Measurements from ENCODE around the gene LRPAP1. TPM values are rescaled to one million over a fixed set of nuclear protein-coding genes. Genes with fewer than 3 reads are reported as not detected.

The LRPAP1 gene
- total RNA-seq, 1 experiment from 2014 or later = 90.8 TPM

DNA sequence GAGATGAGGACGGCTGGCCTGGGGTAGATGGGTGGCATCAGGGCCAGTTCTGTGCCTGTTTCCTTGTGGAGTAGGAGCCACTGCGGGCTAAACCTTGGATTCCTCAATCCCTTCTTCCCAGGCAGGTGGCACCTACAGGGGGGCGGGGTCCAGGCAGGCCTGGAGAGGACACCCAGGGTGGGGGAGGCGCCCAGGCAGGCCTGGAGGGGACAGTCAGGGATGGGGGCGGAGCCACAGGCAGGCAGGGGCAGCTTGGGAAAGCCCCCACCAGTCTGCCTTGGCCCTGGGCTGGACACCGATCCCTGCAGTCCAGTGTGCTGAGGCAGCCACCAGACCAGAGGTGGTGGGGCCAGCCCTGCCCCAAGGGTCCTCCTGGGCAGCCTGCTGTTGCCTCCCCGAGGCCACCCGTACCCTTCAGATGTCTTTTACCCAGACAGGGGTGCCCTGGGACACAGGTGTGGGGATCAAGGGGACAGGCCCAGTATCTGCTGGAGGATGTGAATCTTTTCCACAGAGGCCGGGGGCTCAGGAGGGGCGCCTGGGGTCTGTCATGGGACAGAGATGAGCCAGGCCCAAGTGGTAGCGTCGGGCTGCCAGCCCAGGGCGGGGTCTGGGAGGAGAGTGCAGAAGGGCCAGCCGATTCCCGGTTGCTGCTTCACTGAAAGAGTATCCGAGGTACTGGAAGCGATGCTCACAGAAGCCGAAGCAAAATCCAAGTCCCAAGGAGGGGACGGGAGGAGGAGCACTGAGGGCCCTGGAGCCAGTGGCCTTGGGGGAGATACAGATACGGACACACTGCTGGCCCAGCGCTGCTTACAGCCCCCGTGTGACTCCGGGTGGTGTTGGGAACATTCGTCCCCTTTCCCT, 34.5 kb downstream of the LRPAP1 start (continued):
- TF ChIP-seq, protein P1, sequence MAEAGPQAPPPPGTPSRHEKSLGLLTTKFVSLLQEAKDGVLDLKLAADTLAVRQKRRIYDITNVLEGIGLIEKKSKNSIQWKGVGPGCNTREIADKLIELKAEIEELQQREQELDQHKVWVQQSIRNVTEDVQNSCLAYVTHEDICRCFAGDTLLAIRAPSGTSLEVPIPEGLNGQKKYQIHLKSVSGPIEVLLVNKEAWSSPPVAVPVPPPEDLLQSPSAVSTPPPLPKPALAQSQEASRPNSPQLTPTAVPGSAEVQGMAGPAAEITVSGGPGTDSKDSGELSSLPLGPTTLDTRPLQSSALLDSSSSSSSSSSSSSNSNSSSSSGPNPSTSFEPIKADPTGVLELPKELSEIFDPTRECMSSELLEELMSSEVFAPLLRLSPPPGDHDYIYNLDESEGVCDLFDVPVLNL (CRISPR knock-in tag; IDR thresholded peaks at IDR 0.05; ENCODE audit: borderline replicate concordance, low read depth) = no peak
- TF ChIP-seq, protein P2, sequence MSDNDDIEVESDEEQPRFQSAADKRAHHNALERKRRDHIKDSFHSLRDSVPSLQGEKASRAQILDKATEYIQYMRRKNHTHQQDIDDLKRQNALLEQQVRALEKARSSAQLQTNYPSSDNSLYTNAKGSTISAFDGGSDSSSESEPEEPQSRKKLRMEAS (CRISPR knock-in tag; IDR thresholded peaks at IDR 0.05) = no peak
- no peak for TF ChIP-seq ZNF121 (CRISPR knock-in tag; IDR thresholded peaks at IDR 0.05)
- TF ChIP-seq, protein P3, sequence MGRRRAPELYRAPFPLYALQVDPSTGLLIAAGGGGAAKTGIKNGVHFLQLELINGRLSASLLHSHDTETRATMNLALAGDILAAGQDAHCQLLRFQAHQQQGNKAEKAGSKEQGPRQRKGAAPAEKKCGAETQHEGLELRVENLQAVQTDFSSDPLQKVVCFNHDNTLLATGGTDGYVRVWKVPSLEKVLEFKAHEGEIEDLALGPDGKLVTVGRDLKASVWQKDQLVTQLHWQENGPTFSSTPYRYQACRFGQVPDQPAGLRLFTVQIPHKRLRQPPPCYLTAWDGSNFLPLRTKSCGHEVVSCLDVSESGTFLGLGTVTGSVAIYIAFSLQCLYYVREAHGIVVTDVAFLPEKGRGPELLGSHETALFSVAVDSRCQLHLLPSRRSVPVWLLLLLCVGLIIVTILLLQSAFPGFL (CRISPR knock-in tag; IDR thresholded peaks at IDR 0.05; ENCODE audit: borderline replicate concordance) = no peak
- TF ChIP-seq FOXP1 (CRISPR knock-in tag; IDR thresholded peaks at IDR 0.05; ENCODE audit: borderline replicate concordance) = no peak
- no peak for TF ChIP-seq SMAD3 (CRISPR knock-in tag; IDR thresholded peaks at IDR 0.05; ENCODE audit: borderline replicate concordance)

DNA sequence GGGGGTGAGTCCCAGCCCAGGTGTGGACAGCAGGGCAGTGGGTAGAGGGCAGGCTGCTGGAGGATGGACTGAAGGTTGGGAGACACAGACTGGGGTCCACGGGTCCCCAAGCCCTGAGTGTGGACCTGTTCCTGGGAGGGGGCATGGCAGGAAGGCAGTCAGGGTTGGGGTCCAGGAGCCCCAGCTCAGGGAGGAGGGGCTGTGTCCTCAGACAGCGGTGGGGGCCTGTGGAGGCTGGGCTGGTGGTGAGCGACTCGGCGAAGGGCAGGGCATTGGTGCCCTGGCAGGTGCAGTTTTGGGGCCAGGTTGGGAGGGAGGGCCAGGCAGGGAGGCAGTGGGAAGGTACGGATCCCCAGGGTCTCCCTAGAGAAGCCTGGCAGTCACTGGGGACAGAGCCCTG, 35.1 kb downstream of the LRPAP1 start:
- DNase-seq (ENCODE audit: low spot score) (no peak), ATAC-seq (no peak)
- Mint-ChIP-seq H3K4me3 (no peak overlapping the region), H3K4me1 (no peaks in the 10 kb centered on the region), H3K27ac (no peak overlapping the region), H3K9me3 (no peaks in the 10 kb centered on the region), H3K36me3 (no peaks in the 10 kb centered on the region), H3K27me3 (ENCODE audit: low read depth) (peaks cover 61% of the 10 kb centered on the region)
- POLR2A ChIA-PET = interaction anchor here (0.7 kb wide), 1 partner anchor 120 kb away, joined by 4 read pairs; no protein-coding TSS in a partner anchor
- CTCF ChIA-PET = interaction anchor here (0.6 to 0.7 kb wide), 2 partner anchors 25 to 62 kb away, joined by 3 to 6 read pairs; no protein-coding TSS in a partner anchor
- TF ChIP-seq NR2C2 (CRISPR knock-in tag; IDR thresholded peaks at IDR 0.05) (no peak), RELA (CRISPR knock-in tag; IDR thresholded peaks at IDR 0.05; ENCODE audit: borderline replicate concordance) (no peak), IRF2 (CRISPR knock-in tag; IDR thresholded peaks at IDR 0.05; ENCODE audit: borderline replicate concordance, low read depth) (no peak), SP1 (CRISPR knock-in tag; conservative IDR thresholded peaks at IDR 0.05) (no peak), PRRX2 (CRISPR knock-in tag; IDR thresholded peaks at IDR 0.05) (no peak), NR1H2 (CRISPR knock-in tag; IDR thresholded peaks at IDR 0.05) (no peak), CBFB (CRISPR knock-in tag; IDR thresholded peaks at IDR 0.05; ENCODE audit: low read depth) (no peak), NFE2L1 (CRISPR knock-in tag; IDR thresholded peaks at IDR 0.05) (no peak), ZNF138 (CRISPR knock-in tag; conservative IDR thresholded peaks at IDR 0.05) (no peak), OVOL2 (CRISPR knock-in tag; IDR thresholded peaks at IDR 0.05; ENCODE audit: borderline replicate concordance) (no peak), TCF7 (CRISPR knock-in tag; IDR thresholded peaks at IDR 0.05; ENCODE audit: low read depth) (no peak)
- TF ChIP-seq, protein P4, sequence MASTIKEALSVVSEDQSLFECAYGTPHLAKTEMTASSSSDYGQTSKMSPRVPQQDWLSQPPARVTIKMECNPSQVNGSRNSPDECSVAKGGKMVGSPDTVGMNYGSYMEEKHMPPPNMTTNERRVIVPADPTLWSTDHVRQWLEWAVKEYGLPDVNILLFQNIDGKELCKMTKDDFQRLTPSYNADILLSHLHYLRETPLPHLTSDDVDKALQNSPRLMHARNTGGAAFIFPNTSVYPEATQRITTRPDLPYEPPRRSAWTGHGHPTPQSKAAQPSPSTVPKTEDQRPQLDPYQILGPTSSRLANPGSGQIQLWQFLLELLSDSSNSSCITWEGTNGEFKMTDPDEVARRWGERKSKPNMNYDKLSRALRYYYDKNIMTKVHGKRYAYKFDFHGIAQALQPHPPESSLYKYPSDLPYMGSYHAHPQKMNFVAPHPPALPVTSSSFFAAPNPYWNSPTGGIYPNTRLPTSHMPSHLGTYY (CRISPR knock-in tag; IDR thresholded peaks at IDR 0.05) = no peak
- TF ChIP-seq, protein P5, sequence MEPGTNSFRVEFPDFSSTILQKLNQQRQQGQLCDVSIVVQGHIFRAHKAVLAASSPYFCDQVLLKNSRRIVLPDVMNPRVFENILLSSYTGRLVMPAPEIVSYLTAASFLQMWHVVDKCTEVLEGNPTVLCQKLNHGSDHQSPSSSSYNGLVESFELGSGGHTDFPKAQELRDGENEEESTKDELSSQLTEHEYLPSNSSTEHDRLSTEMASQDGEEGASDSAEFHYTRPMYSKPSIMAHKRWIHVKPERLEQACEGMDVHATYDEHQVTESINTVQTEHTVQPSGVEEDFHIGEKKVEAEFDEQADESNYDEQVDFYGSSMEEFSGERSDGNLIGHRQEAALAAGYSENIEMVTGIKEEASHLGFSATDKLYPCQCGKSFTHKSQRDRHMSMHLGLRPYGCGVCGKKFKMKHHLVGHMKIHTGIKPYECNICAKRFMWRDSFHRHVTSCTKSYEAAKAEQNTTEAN (CRISPR knock-in tag; IDR thresholded peaks at IDR 0.05) = no peak
- TF ChIP-seq, protein P6, sequence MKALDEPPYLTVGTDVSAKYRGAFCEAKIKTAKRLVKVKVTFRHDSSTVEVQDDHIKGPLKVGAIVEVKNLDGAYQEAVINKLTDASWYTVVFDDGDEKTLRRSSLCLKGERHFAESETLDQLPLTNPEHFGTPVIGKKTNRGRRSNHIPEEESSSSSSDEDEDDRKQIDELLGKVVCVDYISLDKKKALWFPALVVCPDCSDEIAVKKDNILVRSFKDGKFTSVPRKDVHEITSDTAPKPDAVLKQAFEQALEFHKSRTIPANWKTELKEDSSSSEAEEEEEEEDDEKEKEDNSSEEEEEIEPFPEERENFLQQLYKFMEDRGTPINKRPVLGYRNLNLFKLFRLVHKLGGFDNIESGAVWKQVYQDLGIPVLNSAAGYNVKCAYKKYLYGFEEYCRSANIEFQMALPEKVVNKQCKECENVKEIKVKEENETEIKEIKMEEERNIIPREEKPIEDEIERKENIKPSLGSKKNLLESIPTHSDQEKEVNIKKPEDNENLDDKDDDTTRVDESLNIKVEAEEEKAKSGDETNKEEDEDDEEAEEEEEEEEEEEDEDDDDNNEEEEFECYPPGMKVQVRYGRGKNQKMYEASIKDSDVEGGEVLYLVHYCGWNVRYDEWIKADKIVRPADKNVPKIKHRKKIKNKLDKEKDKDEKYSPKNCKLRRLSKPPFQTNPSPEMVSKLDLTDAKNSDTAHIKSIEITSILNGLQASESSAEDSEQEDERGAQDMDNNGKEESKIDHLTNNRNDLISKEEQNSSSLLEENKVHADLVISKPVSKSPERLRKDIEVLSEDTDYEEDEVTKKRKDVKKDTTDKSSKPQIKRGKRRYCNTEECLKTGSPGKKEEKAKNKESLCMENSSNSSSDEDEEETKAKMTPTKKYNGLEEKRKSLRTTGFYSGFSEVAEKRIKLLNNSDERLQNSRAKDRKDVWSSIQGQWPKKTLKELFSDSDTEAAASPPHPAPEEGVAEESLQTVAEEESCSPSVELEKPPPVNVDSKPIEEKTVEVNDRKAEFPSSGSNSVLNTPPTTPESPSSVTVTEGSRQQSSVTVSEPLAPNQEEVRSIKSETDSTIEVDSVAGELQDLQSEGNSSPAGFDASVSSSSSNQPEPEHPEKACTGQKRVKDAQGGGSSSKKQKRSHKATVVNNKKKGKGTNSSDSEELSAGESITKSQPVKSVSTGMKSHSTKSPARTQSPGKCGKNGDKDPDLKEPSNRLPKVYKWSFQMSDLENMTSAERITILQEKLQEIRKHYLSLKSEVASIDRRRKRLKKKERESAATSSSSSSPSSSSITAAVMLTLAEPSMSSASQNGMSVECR (CRISPR knock-in tag; IDR thresholded peaks at IDR 0.05; ENCODE audit: borderline replicate concordance) = no peak
- TF ChIP-seq, protein P7, sequence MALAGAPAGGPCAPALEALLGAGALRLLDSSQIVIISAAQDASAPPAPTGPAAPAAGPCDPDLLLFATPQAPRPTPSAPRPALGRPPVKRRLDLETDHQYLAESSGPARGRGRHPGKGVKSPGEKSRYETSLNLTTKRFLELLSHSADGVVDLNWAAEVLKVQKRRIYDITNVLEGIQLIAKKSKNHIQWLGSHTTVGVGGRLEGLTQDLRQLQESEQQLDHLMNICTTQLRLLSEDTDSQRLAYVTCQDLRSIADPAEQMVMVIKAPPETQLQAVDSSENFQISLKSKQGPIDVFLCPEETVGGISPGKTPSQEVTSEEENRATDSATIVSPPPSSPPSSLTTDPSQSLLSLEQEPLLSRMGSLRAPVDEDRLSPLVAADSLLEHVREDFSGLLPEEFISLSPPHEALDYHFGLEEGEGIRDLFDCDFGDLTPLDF (CRISPR knock-in tag; IDR thresholded peaks at IDR 0.05) = no peak
- TF ChIP-seq, protein P3 (CRISPR knock-in tag; IDR thresholded peaks at IDR 0.05; ENCODE audit: borderline replicate concordance) = no peak
